PC-3 (cell line): ENCODE results near the gene ZNF396. TPM values are rescaled to one million over a fixed set of nuclear protein-coding genes. Genes with fewer than 3 reads are reported as not detected.

Source experiments
- ATAC-seq: fragments of 200-7000 bp; cut with Tn5 transposase; 2 replicates; pipeline ENCODE4 v1.9.1; 2020; ENCODE audit warnings: mild to moderate bottlenecking, moderate library complexity
- BruUV-seq: library from RNA; stranded (reverse); fragments of 400-500 nt; replicated peaks from 2 replicates; lab custom pipeline; 2021; lab: Mats Ljungman, UMichigan
- CTCF ChIA-PET: fragments of 300-600 bp; sonication (Branson Sonifier 250); formaldehyde crosslinking; loops from one replicate; lab custom pipeline; 2022; ENCODE audit warnings: antibody characterized with exemption; lab: Charles Lee
- POLR2A ChIA-PET: fragments of 300-600 bp; sonication (Branson Sonifier 250); formaldehyde crosslinking; loops from one replicate; lab custom pipeline; 2022; ENCODE audit warnings: antibody characterized with exemption; ENCODE audit not compliant: unreplicated experiment; lab: Charles Lee
- DNase-seq: peaks from one replicate; pipeline ENCODE4 v3.0.0-alpha.2; 2015
- H2AFZ ChIP-seq: fragments of 300-600 bp; sonication (generic); 2 replicates; pipeline ENCODE4 v1.6.0; 2016; ENCODE audit warnings: antibody characterized with exemption, low read length
- H3F3A ChIP-seq: fragments of 300-600 bp; sonication (generic); one replicate; pipeline ENCODE4 v1.6.0; 2017; ENCODE audit warnings: antibody characterized with exemption, low read length, control low read depth, mild to moderate bottlenecking; ENCODE audit not compliant: unreplicated experiment
- H3K27ac ChIP-seq: fragments of 300-600 bp; sonication (generic); 2 replicates; pipeline ENCODE4 v1.5.1; 2016; ENCODE audit warnings: mild to moderate bottlenecking, low read length
- H3K27me3 ChIP-seq: fragments of 300-600 bp; sonication (generic); 2 replicates; pipeline ENCODE4 v1.6.1; 2016; ENCODE audit warnings: low read length, mixed read lengths
- H3K36me3 ChIP-seq: fragments of 300-600 bp; sonication (generic); 2 replicates; pipeline ENCODE4 v1.6.1; 2016; ENCODE audit warnings: low read depth, mixed run types, low read length, mixed read lengths
- H3K4me1 ChIP-seq: fragments of 300-600 bp; sonication (generic); 2 replicates; pipeline ENCODE4 v1.5.1; 2016; ENCODE audit warnings: low read length; ENCODE audit not compliant: insufficient read depth
- H3K4me2 ChIP-seq: fragments of 300-600 bp; sonication (generic); 2 replicates; pipeline ENCODE4 v1.6.0; 2016; ENCODE audit warnings: low read length
- H3K4me3 ChIP-seq: fragments of 300-600 bp; sonication (generic); 2 replicates; pipeline ENCODE4 v1.5.1; 2016; ENCODE audit warnings: mild to moderate bottlenecking, low read length, mixed read lengths
- H3K79me2 ChIP-seq: fragments of 300-600 bp; sonication (generic); 2 replicates; pipeline ENCODE4 v1.6.1; 2017; ENCODE audit warnings: low read length, mixed read lengths
- H3K9ac ChIP-seq: fragments of 300-600 bp; sonication (generic); 2 replicates; pipeline ENCODE4 v1.6.0; 2016; ENCODE audit warnings: mild to moderate bottlenecking, low read length
- H3K9me2 ChIP-seq: fragments of 300-600 bp; sonication (generic); replicated peaks from 2 replicates; pipeline ENCODE4 v1.6.1; 2016; ENCODE audit warnings: mixed run types, low read length, mixed read lengths
- H3K9me3 ChIP-seq: fragments of 300-600 bp; sonication (generic); 2 replicates; pipeline ENCODE4 v1.6.1; 2016; ENCODE audit warnings: low read length, mixed read lengths
- H4K20me1 ChIP-seq: fragments of 300-600 bp; sonication (generic); 2 replicates; pipeline ENCODE4 v1.6.1; 2016; ENCODE audit warnings: low read length, mixed read lengths
- EZH2 ChIP-seq: fragments of 300-600 bp; sonication (generic); IDR thresholded peaks from one replicate; pipeline ENCODE4 v1.6.1; 2017; ENCODE audit warnings: antibody characterized with exemption, mild to moderate bottlenecking, low read length; ENCODE audit not compliant: unreplicated experiment
- EZH2phosphoT487 ChIP-seq: fragments of 300-600 bp; sonication (generic); IDR thresholded peaks from 2 replicates; pipeline ENCODE4 v1.6.1; 2018; ENCODE audit warnings: mild to moderate bottlenecking, antibody characterized with exemption, low read length, borderline replicate concordance
- intact Hi-C: fragments of 100-400 bp; cut with micrococcal nuclease; formaldehyde crosslinking; loops from 2 replicates; pipeline ENCODE4 v1.9.0; 2023
- total RNA-seq: library from RNA; depleted of rRNA; stranded (reverse); fragments of >200 nt; gene quantifications from 2 replicates; pipeline ENCODE4 v1.2.3, GENCODE V29; 2014
- TF ChIP-seq, protein P1 (sequence below): fragments of 300-600 bp; sonication (generic); conservative IDR thresholded peaks from 2 replicates; pipeline ENCODE4 v1.5.1; 2017; ENCODE audit warnings: antibody characterized with exemption, low read depth, mild to moderate bottlenecking, low read length

Gene ZNF396
- total RNA-seq, 1 experiment from 2014 or later: 0.95 TPM

DNA sequence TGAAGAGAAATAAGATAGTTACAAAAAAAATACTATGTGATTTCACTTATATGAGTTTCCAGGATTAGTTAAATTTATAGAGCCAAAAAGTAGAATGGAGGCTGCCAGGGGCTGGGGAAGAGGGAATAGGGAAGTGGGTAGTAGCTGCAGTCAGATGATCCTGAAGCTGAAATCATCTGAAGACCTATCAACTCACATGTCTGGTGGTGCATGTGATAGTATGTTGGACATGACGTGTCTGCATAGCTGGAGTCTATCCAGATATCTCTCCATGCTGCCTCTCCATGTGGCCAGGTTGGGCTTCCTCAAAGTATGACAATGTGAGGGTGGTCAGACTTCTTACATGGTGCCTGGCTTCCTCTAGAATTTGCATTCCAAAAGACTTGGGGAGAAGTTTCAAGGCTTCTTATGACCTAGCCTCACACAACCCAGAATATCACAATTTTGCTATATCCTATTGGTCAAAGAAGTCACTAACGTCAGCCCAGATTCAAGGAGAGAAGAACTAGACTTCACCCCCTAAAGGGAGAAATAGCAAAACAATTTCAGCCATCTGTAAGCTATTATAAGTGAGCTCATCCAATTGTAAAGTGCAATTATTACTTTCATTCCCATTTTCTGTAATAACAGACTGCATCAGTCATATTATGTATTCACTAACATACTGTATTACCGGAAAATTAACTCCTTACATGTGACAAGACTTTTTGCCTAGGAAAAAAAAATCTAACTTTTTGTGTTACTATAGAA lies 14.0 kb upstream of the ZNF396 start:
- Histone ChIP-seq H2AFZ (no peak overlapping the region), H3K4me2 (no peak overlapping the region), H3K27ac (no peak overlapping the region), H4K20me1 (no peaks in the 10 kb centered on the region), H3K4me1 (no peaks in the 10 kb centered on the region), H3K79me2 (no peaks in the 10 kb centered on the region), H3K9me3 (no peaks in the 10 kb centered on the region), H3K9ac (no peak overlapping the region), H3F3A (no peaks in the 10 kb centered on the region), H3K4me3 (no peak overlapping the region), H3K9me2 (no peaks in the 10 kb centered on the region), H3K36me3 (no peaks in the 10 kb centered on the region), H3K27me3 (no peaks in the 10 kb centered on the region)
- no peak for ATAC-seq
- no peak for DNase-seq
- no TSS peak for BruUV-seq
- TF ChIP-seq EZH2 (no peak), EZH2phosphoT487 (no peak)
- TF ChIP-seq, protein P1, sequence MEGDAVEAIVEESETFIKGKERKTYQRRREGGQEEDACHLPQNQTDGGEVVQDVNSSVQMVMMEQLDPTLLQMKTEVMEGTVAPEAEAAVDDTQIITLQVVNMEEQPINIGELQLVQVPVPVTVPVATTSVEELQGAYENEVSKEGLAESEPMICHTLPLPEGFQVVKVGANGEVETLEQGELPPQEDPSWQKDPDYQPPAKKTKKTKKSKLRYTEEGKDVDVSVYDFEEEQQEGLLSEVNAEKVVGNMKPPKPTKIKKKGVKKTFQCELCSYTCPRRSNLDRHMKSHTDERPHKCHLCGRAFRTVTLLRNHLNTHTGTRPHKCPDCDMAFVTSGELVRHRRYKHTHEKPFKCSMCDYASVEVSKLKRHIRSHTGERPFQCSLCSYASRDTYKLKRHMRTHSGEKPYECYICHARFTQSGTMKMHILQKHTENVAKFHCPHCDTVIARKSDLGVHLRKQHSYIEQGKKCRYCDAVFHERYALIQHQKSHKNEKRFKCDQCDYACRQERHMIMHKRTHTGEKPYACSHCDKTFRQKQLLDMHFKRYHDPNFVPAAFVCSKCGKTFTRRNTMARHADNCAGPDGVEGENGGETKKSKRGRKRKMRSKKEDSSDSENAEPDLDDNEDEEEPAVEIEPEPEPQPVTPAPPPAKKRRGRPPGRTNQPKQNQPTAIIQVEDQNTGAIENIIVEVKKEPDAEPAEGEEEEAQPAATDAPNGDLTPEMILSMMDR: no peak
- POLR2A ChIA-PET: no interaction called here
- CTCF ChIA-PET: no interaction called here
- intact Hi-C loops: no loop called here

GRCh38 chr18:35389095-35389618 lies 12.0 kb upstream of the ZNF396 start:
- Histone ChIP-seq H3K9me2 (no peaks in the 10 kb centered on the region), H3K4me2 (no peak overlapping the region), H3K79me2 (no peaks in the 10 kb centered on the region), H3K9ac (no peak overlapping the region), H2AFZ (no peak overlapping the region), H3K36me3 (no peaks in the 10 kb centered on the region), H4K20me1 (no peaks in the 10 kb centered on the region), H3K9me3 (no peaks in the 10 kb centered on the region), H3K27me3 (no peaks in the 10 kb centered on the region), H3K4me1 (no peaks in the 10 kb centered on the region), H3F3A (no peaks in the 10 kb centered on the region), H3K4me3 (no peak overlapping the region), H3K27ac (no peak overlapping the region)
- intact Hi-C loops: no loop called here
- ATAC-seq: no peak
- DNase-seq: no peak
- no peak for TF ChIP-seq EZH2
- TF ChIP-seq, protein P1: no peak
- no peak for TF ChIP-seq EZH2phosphoT487
- ChIA-PET CTCF (no interaction called here), POLR2A (no interaction called here)
- BruUV-seq: no TSS peak

DNA sequence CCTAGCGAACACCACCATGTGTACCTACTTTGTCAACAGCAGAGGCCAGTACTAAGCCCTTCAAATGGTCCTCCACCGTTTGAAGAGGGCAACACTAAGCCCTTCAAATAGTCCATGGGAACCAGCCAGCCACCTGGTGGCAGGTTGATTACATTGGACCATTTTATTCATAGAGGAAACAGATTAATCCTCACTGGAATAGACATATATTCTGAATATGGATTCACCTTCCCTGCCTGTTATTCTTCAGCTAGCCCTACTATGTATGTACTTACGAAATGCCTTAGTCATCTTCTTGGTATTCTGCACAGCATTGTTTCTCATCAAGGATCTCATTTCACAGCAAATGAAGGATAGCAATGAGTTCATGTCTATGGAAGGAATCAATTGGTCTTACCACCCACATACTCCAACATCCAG lies 10.0 kb upstream of the ZNF396 start:
- Histone ChIP-seq H3F3A (no peaks in the 10 kb centered on the region), H4K20me1 (no peaks in the 10 kb centered on the region), H3K4me1 (no peaks in the 10 kb centered on the region), H3K9me2 (no peaks in the 10 kb centered on the region), H3K4me2 (no peak overlapping the region), H3K79me2 (no peaks in the 10 kb centered on the region), H3K9me3 (no peaks in the 10 kb centered on the region), H2AFZ (no peak overlapping the region), H3K9ac (no peak overlapping the region), H3K4me3 (no peak overlapping the region), H3K27ac (no peak overlapping the region), H3K27me3 (no peaks in the 10 kb centered on the region), H3K36me3 (no peaks in the 10 kb centered on the region)
- peak; percentile 12 for DNase-seq
- BruUV-seq: no TSS peak
- ATAC-seq: peak; percentile 45
- TF ChIP-seq EZH2phosphoT487 (no peak), EZH2 (no peak)
- TF ChIP-seq, protein P1: peak; percentile 31; the same call in 1 of the 2 replicates
- CTCF ChIA-PET: interaction anchor here (1.0 kb wide), 2 partner anchors 92 to 369 kb away, joined by 4 to 5 read pairs; no protein-coding TSS in a partner anchor
- intact Hi-C loops: no loop called here
- POLR2A ChIA-PET: no interaction called here
